ENCODE measurements around the gene IL18RAP.

Gene IL18RAP

GRCh38 chr2:102460467-102460866 is 37.5 kb downstream of the IL18RAP start:
- peak in 1 of 2 donors; percentile 10 for DNase-seq (ENCODE audit: low read depth in 2 of 2)
- no peak for TF ChIP-seq CTCF (IDR thresholded peaks at IDR 0.05; ENCODE audit: low read depth, low read length)
- no peak overlapping the region for H3K4me3 ChIP-seq (replicated peaks in 1 of 2; ENCODE audit: low read depth in 2 of 2, low read length in 2 of 2)

DNA sequence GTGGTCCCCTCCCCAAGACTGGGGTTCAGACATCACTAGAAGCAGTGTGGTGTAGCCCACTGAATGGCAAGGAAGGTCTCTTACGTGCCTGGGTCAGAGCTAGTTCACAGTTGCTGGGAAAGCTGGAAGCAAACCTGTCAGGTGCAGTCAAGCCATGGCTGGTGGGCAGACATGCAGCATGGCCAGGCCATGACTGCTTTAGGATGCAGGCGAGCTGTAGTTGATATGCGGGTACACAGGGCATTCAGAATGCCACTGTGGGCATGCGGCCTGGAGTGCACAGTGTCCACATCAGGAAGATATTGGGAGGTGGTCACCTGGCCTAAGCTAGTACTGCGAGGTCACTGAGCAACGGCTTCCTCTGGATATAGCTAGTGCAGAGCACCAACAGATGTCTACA is 38.2 kb downstream of the IL18RAP start:
- TF ChIP-seq CTCF (IDR thresholded peaks at IDR 0.05; ENCODE audit: low read depth, low read length): no peak
- DNase-seq (ENCODE audit: low read depth in 2 of 2): no peak
- H3K4me3 ChIP-seq (replicated peaks in 1 of 2; ENCODE audit: low read depth in 2 of 2, low read length in 2 of 2): no peak overlapping the region

- DNase-seq (ENCODE audit: low read depth in 2 of 2): no peak
- TF ChIP-seq CTCF (IDR thresholded peaks at IDR 0.05; ENCODE audit: low read depth, low read length): no peak
- no peak overlapping the region for H3K4me3 ChIP-seq (replicated peaks in 1 of 2; ENCODE audit: low read depth in 2 of 2, low read length in 2 of 2)
Measured at GRCh38 chr2:102463160-102463559, 40.2 kb downstream of the IL18RAP start.

DNA sequence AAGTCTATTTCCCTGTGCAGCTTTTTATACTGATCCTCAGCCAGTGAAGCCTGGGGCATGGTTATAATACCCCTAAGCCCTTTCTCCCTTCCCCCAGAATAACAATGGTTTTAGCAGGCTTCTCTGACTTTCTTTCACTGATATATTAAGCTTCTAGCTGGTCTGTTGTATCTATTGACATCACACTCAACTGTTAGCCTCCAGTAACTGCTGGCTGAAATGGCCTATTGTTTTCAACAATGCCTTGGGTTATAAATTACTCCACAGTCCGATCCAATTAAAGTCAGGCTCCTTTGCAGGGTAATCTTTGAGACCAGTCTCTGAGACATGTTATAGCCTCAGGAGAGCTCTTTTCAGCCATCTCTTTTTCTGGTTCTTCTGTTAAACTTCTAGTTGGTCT is 47.2 kb downstream of the IL18RAP start:
- TF ChIP-seq CTCF (IDR thresholded peaks at IDR 0.05; ENCODE audit: low read depth, low read length): no peak
- no peak overlapping the region for H3K4me3 ChIP-seq (replicated peaks in 1 of 2; ENCODE audit: low read depth in 2 of 2, low read length in 2 of 2)

GRCh38 chr2:102473020-102473419 is 50.1 kb downstream of the IL18RAP start, which contains the start of gene SLC9A4:
Gene SLC9A4, plus strand, starts transcription at chr2:102473226. Its CDS starts 534 bp downstream, at chr2:102473760.
- TF ChIP-seq CTCF (IDR thresholded peaks at IDR 0.05; ENCODE audit: low read depth, low read length): peak; percentile 89
- no peak within 1 kb of the TSS for H3K4me3 ChIP-seq (replicated peaks in 1 of 2; ENCODE audit: low read depth in 2 of 2, low read length in 2 of 2)
- peak; percentile 59 to 67 for DNase-seq (ENCODE audit: low read depth in 2 of 2)

More for the DNA sequence above, 47.2 kb downstream of the IL18RAP start:
- DNase-seq (ENCODE audit: low read depth in 2 of 2): no peak

GRCh38 chr2:102473631-102474030 is 50.7 kb downstream of the IL18RAP start:
- H3K4me3 ChIP-seq (replicated peaks in 1 of 2; ENCODE audit: low read depth in 2 of 2, low read length in 2 of 2): no peak overlapping the region
- TF ChIP-seq CTCF (IDR thresholded peaks at IDR 0.05; ENCODE audit: low read depth, low read length): no peak
- DNase-seq (ENCODE audit: low read depth in 2 of 2): no peak

DNA sequence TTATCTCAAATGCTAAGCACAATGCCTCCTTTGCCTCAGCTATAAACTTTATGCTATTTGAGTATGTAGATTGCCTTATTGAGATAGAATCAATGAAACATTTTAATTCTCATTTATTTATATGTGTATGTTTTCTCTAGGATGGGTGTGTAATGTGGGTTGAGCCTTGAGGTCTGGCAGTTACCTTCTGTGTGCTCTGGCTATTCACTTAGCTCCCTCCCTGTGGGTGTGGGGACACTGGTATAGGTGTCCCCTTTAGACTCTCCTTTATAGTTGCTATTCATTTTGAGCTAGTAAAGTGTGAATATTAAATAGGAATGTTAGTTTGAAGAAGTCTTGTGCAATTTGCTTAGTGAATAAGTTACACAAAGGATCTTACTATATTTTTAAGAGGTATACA is 51.8 kb downstream of the IL18RAP start:
- no peak for DNase-seq (ENCODE audit: low read depth in 2 of 2)
- H3K4me3 ChIP-seq (replicated peaks in 1 of 2; ENCODE audit: low read depth in 2 of 2, low read length in 2 of 2): no peak overlapping the region
- no peak for TF ChIP-seq CTCF (IDR thresholded peaks at IDR 0.05; ENCODE audit: low read depth, low read length)
